ENCODE data around the gene STAT3. TPM values are rescaled to one million over a fixed set of nuclear protein-coding genes. Genes with fewer than 3 reads are reported as not detected.

STAT3 gene
- total RNA-seq, 1 donor from 2014 or later = 127 TPM

Other genes starting within 250 kb of the STAT3 start
- gene RAB5C, start 233.5 kb downstream of the STAT3 start, total RNA-seq = 38.6 TPM
- gene KCNH4, start 207.3 kb downstream of the STAT3 start, total RNA-seq = 0.13 TPM
- not detected for gene HCRT, start 203.0 kb downstream of the STAT3 start, total RNA-seq
- 8.1 TPM for gene GHDC, start 193.9 kb downstream of the STAT3 start, total RNA-seq
- gene STAT5B, start 112.1 kb downstream of the STAT3 start, total RNA-seq = 30.0 TPM
- gene STAT5A, start 99.9 kb downstream of the STAT3 start, total RNA-seq = 14.9 TPM
- gene CAVIN1, start 34.8 kb upstream of the STAT3 start, total RNA-seq = 200 TPM
- 29.9 TPM for gene ATP6V0A1, start 70.4 kb upstream of the STAT3 start, total RNA-seq
- 8.3 TPM for gene NAGLU, start 147.8 kb upstream of the STAT3 start, total RNA-seq
- 0.78 TPM for gene HSD17B1, start 164.5 kb upstream of the STAT3 start, total RNA-seq
- gene COASY, start 173.7 kb upstream of the STAT3 start, total RNA-seq = 41.6 TPM
- 69.1 TPM for gene MLX, start 178.7 kb upstream of the STAT3 start, total RNA-seq
- gene PSMC3IP, start 189.3 kb upstream of the STAT3 start, total RNA-seq = 2.3 TPM
- 21.4 TPM for gene RETREG3, start 220.9 kb upstream of the STAT3 start, total RNA-seq
- 49.1 TPM for gene TUBG1, start 221.2 kb upstream of the STAT3 start, total RNA-seq

Data from Right ventricle myocardium superior (tissue), 1 donor.